Activated CD4-positive, alpha-beta T cell treated with anti-CD3 and anti-CD28 coated beads, Interleukin-2, amount 10 ng/mL, durations not matched to agents 24 days and 14 days (primary cell): Measurements from ENCODE around the gene NEGR1. TPM values are rescaled to one million over a fixed set of nuclear protein-coding genes. Genes with fewer than 3 reads are reported as not detected.

Source experiments
- DNase-seq: peaks from one replicate; pipeline ENCODE4 v3.0.0; 2022
- H3K27ac Mint-ChIP-seq: one replicate; pipeline ENCODE4 v1.8.0; 2022; ENCODE audit warnings: mild to moderate bottlenecking, mixed read lengths
- H3K27me3 Mint-ChIP-seq: one replicate; pipeline ENCODE4 v1.8.0; 2022; ENCODE audit warnings: mixed read lengths
- H3K36me3 Mint-ChIP-seq: one replicate; pipeline ENCODE4 v1.8.0; 2022; ENCODE audit warnings: low read depth, mild to moderate bottlenecking, mixed read lengths
- H3K4me1 Mint-ChIP-seq: one replicate; pipeline ENCODE4 v1.8.0; 2021; ENCODE audit warnings: mixed read lengths
- H3K4me3 Mint-ChIP-seq: one replicate; pipeline ENCODE4 v1.8.0; 2022; ENCODE audit warnings: mild to moderate bottlenecking, moderate library complexity, mixed read lengths
- H3K9me3 Mint-ChIP-seq: one replicate; pipeline ENCODE4 v1.8.0; 2021; ENCODE audit warnings: mixed read lengths
- intact Hi-C: fragments of 100-400 bp; cut with micrococcal nuclease; formaldehyde crosslinking; loops from one replicate; pipeline ENCODE4 v1.15.1; 2023
- total RNA-seq: library from RNA; stranded (reverse); gene quantifications from 2 replicates; pipeline ENCODE4 v1.2.3, GENCODE V29; 2022

Gene NEGR1
- total RNA-seq, 1 donor from 2014 or later, result not detected

DNA sequence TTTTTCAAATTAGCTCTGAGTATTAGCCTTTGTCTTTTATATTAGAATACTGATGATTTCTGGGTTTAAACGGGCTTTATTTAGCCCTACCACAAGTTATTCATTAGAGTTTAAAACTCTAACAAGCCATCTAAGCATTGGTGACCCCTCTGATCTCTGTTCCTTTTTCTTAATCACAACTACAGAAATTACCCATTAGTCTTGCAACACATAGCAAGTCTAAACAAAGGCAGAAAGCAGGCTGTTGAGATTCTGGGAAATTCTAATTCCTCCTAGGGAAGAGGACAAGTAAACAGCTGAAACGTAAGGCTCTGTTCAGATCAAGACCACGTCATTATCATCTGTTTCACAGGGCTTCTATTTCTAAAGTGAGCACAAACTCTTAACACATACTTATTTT is 710.3 kb downstream of the NEGR1 start:
- DNase-seq, result no peak
- intact Hi-C loops, result no loop called here
- H3K27me3 Mint-ChIP-seq, result no peaks in the 10 kb centered on the region
- H3K9me3 Mint-ChIP-seq, result no peaks in the 10 kb centered on the region
- H3K27ac Mint-ChIP-seq, result no peak overlapping the region
- no peak overlapping the region for H3K4me3 Mint-ChIP-seq
- H3K36me3 Mint-ChIP-seq, result no peaks in the 10 kb centered on the region
- H3K4me1 Mint-ChIP-seq, result no peaks in the 10 kb centered on the region

DNA sequence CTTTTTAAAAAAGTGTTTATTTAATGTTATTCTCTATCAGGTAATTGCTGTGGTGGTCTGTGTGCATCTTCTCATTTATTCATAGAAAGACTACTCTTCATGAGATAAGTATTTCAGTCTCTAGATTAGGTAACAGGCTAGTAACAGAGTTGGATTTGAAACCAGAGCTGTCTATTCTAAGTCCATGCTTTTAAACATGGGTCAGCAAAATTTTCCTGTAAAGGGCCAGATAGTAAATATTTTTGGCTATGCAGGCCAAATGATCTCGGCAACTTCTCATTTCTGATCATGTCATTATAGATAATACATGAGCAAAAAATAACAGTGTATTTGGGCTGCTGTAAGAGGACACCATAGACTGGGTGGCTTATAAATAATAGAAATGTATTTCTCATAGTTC is 715.9 kb downstream of the NEGR1 start:
- H3K4me1 Mint-ChIP-seq, result no peaks in the 10 kb centered on the region
- no peaks in the 10 kb centered on the region for H3K36me3 Mint-ChIP-seq
- no peaks in the 10 kb centered on the region for H3K9me3 Mint-ChIP-seq
- no peak overlapping the region for H3K4me3 Mint-ChIP-seq
- no peak for DNase-seq
- no peak overlapping the region for H3K27ac Mint-ChIP-seq
- intact Hi-C loops, result no loop called here
- H3K27me3 Mint-ChIP-seq, result no peaks in the 10 kb centered on the region

DNA sequence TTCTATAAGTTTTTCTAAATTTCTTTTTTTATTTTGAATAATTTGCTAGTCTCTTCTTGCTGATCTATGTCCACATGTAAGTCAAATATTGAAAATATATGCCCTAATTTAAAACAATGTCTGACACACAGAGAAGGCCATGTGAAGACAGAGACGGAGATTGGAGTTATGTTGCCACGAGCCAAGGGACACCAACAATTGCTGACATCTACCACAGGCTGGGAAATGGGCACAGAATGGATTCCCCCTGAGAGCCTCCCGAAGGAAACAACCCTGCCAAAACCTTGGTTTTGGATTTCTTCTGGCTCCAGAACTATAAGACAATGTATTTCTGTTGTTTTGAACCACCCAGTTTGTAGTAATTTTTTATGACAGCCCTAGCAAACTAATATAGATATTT is 716.5 kb downstream of the NEGR1 start:
- Mint-ChIP-seq H3K9me3 (no peaks in the 10 kb centered on the region), H3K4me3 (no peak overlapping the region), H3K27ac (no peak overlapping the region), H3K27me3 (no peaks in the 10 kb centered on the region), H3K4me1 (no peaks in the 10 kb centered on the region), H3K36me3 (no peaks in the 10 kb centered on the region)
- intact Hi-C loops, result no loop called here
- no peak for DNase-seq

DNA sequence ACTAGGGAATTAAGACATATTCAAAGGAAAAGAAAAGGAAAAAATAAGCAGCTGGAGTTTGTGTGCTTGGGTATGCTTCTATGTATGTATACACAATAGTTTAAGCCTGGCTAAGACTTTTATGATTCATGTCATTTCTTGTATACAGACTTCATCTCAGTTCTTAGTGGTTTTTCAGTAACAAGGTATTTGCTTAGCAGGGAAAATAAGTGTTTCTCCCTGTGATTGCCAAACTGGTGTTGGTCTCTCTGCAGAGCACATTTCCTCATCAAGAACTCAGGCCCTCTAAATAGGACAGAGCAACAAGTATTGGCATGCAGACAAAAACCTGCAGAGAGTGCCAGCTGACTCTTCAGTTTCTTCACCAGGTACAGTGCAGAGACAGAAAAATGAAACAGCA is 717.1 kb downstream of the NEGR1 start:
- intact Hi-C loops, result no loop called here
- H3K4me3 Mint-ChIP-seq, result no peak overlapping the region
- H3K4me1 Mint-ChIP-seq, result no peaks in the 10 kb centered on the region
- no peaks in the 10 kb centered on the region for H3K36me3 Mint-ChIP-seq
- no peaks in the 10 kb centered on the region for H3K27me3 Mint-ChIP-seq
- H3K9me3 Mint-ChIP-seq, result no peaks in the 10 kb centered on the region
- H3K27ac Mint-ChIP-seq, result no peak overlapping the region
- no peak for DNase-seq

DNA sequence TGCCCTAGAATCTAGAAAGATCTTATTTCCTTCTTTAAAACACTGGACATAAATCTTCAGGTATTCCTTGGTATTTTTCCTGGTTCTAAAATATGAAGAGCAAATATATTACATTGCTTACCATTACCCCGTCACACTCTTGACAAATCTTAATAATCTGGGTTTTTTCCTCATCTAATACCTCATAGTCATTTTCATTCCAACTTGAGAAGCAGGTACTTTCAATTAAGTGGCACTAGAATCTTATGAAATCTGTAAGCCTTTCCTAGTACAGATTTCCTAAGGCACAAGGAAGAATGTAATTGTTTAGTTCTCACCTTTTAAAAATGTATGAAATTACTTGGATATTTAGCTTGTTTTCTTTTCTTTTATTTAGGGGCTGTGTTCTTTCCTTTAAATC is 720.0 kb downstream of the NEGR1 start:
- Mint-ChIP-seq H3K27me3 (no peaks in the 10 kb centered on the region), H3K36me3 (no peaks in the 10 kb centered on the region), H3K4me1 (no peaks in the 10 kb centered on the region), H3K9me3 (no peaks in the 10 kb centered on the region), H3K4me3 (no peak overlapping the region), H3K27ac (no peak overlapping the region)
- no peak for DNase-seq
- intact Hi-C loops, result no loop called here

DNA sequence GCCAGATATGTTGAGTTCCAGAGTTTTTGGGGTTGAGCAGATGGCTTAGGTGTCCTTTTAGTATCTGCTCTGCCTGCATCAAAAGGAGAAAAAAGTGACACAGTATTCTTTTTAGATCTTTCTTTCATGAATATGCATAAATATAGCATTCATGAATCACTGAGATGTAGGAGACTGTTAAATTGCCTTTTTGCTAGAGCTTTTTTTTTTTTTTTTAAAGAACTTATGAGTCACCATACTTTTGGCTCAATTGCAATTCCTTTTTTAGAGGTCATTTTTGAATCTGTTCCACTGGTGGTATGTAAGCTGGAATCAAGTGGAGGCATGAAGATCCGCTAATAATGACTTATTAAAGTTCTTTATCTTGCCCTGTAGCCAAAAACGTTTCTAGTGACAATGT is 720.6 kb downstream of the NEGR1 start:
- Mint-ChIP-seq H3K4me1 (no peaks in the 10 kb centered on the region), H3K9me3 (no peaks in the 10 kb centered on the region), H3K27me3 (no peaks in the 10 kb centered on the region), H3K36me3 (no peaks in the 10 kb centered on the region), H3K4me3 (no peak overlapping the region), H3K27ac (no peak overlapping the region)
- DNase-seq, result no peak
- intact Hi-C loops, result no loop called here

DNA sequence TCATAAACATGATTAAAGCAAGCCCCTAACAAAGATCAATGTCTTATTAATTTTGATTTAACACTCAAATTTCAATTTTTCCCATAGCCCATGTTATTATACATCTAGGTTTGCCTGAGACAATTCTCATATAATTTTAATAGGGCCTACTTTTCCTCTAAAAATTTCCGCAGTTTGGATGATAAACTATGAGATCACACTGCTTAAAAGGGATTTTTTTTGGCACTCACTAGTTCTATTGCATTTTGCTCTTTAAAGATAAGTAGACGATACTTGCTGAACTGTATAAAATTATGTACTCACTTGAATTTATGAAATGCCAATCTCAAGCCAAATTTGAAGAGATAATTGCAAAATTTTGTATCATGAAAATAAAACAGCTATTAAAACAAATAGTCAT is 721.1 kb downstream of the NEGR1 start:
- intact Hi-C loops, result no loop called here
- no peak overlapping the region for H3K27ac Mint-ChIP-seq
- H3K4me1 Mint-ChIP-seq, result no peaks in the 10 kb centered on the region
- no peaks in the 10 kb centered on the region for H3K27me3 Mint-ChIP-seq
- no peaks in the 10 kb centered on the region for H3K36me3 Mint-ChIP-seq
- H3K9me3 Mint-ChIP-seq, result no peaks in the 10 kb centered on the region
- DNase-seq, result no peak
- H3K4me3 Mint-ChIP-seq, result no peak overlapping the region

DNA sequence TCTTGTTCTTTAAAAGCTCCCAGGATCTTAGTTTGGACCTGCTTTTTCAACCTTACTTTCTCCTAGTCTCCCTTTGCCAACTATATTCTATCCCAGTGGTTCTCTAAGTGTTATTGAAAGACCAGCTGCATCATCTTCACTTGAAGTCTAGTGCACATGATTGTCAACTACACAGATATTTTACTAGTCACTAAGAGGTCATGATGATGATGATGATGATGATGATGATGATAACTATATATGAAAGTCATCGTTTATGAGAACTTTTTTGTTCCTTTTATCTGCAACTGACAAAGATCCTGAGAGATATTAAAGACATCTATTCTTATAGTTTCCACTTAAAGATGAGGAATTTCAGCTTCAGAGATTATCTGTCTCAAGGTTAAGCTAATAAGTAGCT is 722.5 kb downstream of the NEGR1 start:
- Mint-ChIP-seq H3K4me1 (no peaks in the 10 kb centered on the region), H3K27ac (no peak overlapping the region), H3K4me3 (no peak overlapping the region), H3K27me3 (no peaks in the 10 kb centered on the region), H3K9me3 (no peaks in the 10 kb centered on the region), H3K36me3 (no peaks in the 10 kb centered on the region)
- no peak for DNase-seq
- intact Hi-C loops, result no loop called here

DNA sequence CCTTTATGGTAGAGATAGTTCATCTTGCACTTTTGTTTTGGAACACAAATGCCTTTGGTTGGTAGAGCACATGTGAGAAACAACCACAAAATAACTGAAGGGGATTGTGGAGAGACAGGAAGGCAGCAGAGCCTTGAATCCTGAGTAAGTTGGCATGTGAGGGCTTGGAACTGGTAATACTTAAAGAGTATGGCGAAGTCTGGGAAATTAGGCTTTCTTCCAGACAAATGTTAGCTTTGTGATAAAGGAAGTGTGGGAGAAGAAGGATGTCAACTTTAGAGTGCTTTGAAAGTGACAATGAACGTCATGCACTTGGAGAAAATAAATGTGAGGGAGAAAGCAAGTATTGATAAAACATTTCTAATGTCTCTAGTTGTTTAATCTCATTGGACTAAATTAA is 725.2 kb downstream of the NEGR1 start:
- intact Hi-C loops, result no loop called here
- no peaks in the 10 kb centered on the region for H3K27me3 Mint-ChIP-seq
- DNase-seq, result no peak
- no peaks in the 10 kb centered on the region for H3K9me3 Mint-ChIP-seq
- H3K27ac Mint-ChIP-seq, result no peak overlapping the region
- H3K4me3 Mint-ChIP-seq, result no peak overlapping the region
- no peaks in the 10 kb centered on the region for H3K36me3 Mint-ChIP-seq
- H3K4me1 Mint-ChIP-seq, result no peaks in the 10 kb centered on the region

DNA sequence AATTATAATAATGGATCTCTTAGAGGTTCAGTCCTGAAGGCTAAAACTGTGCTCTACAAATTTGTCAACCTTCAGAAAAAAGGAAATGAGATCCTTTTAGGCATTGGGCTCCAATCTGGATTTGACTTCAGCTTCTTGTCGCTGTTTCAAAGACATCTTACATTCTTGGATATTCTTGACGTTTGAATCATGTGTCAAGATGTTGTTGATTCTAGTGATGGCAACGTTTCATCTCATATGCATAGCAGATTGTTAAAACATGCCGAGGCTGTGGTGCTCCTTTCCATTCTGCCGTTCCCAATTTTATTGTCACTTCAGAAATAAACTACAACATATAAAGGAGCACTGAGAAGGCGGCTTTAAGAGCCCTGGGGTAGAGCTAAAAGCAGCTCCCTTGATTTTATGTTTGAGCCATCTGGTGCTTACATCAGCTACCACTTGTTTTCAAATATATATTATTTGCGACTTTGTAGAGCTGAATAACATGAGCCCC is 733.9 kb downstream of the NEGR1 start:
- Mint-ChIP-seq H3K4me3 (no peak overlapping the region), H3K27me3 (no peaks in the 10 kb centered on the region), H3K4me1 (no peaks in the 10 kb centered on the region), H3K27ac (no peak overlapping the region), H3K9me3 (no peaks in the 10 kb centered on the region), H3K36me3 (no peaks in the 10 kb centered on the region)
- intact Hi-C loops, result no loop called here
- DNase-seq, result no peak

DNA sequence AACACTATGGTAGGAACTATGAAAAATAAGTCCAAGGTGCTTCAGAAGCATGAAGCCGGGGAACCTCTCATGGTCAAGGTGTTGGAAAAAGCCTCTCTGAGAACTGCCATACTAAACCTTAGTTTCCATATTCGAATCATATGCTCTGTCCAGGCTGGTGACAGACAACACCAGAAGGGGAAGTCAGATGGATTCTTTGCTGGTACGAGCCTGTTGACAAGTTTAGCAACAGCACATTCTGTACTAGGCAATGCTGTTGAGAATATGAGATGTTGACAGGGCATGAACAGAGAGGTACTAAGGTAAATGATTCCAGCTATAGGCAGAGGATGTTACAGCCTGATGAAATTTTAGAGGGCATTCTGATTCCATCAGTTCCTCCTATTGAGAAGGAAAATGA is 740.2 kb downstream of the NEGR1 start:
- Mint-ChIP-seq H3K27ac (no peak overlapping the region), H3K4me1 (no peaks in the 10 kb centered on the region), H3K27me3 (no peaks in the 10 kb centered on the region), H3K4me3 (no peak overlapping the region), H3K36me3 (no peaks in the 10 kb centered on the region), H3K9me3 (no peaks in the 10 kb centered on the region)
- intact Hi-C loops, result no loop called here
- no peak for DNase-seq

DNA sequence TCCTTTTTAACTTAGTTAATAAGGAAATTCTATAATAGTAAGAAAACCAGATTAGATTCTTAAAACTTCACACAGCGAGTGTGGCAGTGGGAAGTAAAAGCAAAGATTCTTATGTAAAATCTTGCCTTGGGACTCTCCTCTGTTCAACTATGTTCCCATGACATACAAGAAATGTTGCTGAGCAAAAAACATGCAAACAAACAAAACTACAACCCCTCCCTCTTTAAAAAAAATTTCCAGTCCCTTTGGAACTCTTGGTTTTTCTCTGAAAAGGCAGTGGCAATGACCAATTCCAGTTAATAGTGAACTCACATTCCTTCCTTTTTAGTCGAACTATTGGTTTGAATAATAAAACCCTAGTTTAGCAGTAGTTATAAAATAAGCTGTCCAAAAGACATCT is 748.4 kb downstream of the NEGR1 start:
- Mint-ChIP-seq H3K36me3 (no peaks in the 10 kb centered on the region), H3K27ac (no peak overlapping the region)
- intact Hi-C loops, result no loop called here

DNA sequence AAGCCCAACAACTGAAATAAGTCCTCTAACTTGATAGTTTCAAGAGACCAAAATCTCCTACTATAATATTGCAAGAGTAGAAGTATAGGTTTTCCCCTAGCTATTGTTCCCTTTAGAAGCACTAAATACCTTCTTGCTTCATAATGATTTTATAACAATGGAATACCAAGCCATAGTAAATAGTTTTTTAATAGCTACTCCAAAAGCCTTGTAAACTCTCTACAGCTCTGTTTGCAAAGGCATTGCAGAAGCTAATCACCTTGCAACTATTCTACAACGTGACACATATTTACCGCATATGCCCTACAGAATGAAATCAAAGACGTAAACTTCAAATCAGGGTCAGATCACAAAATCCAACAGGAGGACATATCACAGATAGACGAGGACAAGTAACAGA is 750.0 kb downstream of the NEGR1 start:
- Mint-ChIP-seq H3K36me3 (no peaks in the 10 kb centered on the region), H3K4me1 (no peaks in the 10 kb centered on the region), H3K4me3 (no peak overlapping the region), H3K27ac (no peak overlapping the region), H3K27me3 (no peaks in the 10 kb centered on the region), H3K9me3 (no peaks in the 10 kb centered on the region)
- intact Hi-C loops, result no loop called here
- no peak for DNase-seq

More for the DNA sequence above, 748.4 kb downstream of the NEGR1 start:
- Mint-ChIP-seq H3K4me3 (no peak overlapping the region), H3K27me3 (no peaks in the 10 kb centered on the region), H3K4me1 (no peaks in the 10 kb centered on the region), H3K9me3 (no peaks in the 10 kb centered on the region)
- DNase-seq, result no peak

DNA sequence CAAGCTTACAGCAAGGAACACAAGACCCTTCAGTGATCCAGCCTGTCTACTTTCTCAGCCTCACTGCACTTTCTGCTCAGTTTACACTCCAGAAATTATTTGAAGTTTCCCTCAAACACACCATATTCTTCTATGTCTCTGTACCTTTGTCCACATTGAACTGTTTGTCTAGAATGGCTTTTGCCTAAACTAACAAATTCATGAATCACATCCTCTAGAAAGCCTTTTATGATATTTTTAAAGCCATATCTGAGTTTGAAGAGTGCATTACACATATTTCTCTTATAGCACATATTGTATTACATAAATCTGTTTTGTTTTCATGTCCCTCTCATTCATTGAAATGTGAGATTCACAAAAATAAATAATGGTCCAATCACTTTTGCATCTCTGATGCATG is 755.5 kb downstream of the NEGR1 start:
- no peaks in the 10 kb centered on the region for H3K27me3 Mint-ChIP-seq
- no peaks in the 10 kb centered on the region for H3K4me1 Mint-ChIP-seq
- intact Hi-C loops, result no loop called here
- no peak overlapping the region for H3K4me3 Mint-ChIP-seq
- H3K9me3 Mint-ChIP-seq, result no peaks in the 10 kb centered on the region
- no peak overlapping the region for H3K27ac Mint-ChIP-seq
- no peak for DNase-seq
- no peaks in the 10 kb centered on the region for H3K36me3 Mint-ChIP-seq

DNA sequence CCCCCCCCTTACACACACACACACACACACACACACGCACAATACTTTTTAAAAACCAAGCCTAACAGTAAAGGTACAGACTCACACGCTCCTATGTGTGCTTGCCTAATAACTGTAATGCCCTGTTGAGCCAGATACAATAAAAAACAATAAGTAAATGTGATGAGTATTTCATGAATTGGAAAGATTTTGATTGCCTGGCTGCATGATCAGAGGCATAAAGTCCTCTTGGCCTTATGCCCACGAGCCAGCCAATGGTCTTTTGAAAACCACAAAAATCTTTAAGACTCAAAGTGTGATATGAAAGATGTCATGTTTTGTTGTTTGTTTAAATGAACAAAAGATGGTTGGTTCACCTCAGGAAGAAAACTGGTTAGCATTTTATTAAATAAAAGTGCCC is 759.6 kb downstream of the NEGR1 start:
- no peak overlapping the region for H3K4me3 Mint-ChIP-seq
- intact Hi-C loops, result no loop called here
- no peaks in the 10 kb centered on the region for H3K36me3 Mint-ChIP-seq
- no peaks in the 10 kb centered on the region for H3K27me3 Mint-ChIP-seq
- DNase-seq, result no peak
- H3K27ac Mint-ChIP-seq, result no peak overlapping the region
- H3K9me3 Mint-ChIP-seq, result no peaks in the 10 kb centered on the region
- H3K4me1 Mint-ChIP-seq, result no peaks in the 10 kb centered on the region
